ENCODE data around the gene KLHL12.

DNA sequence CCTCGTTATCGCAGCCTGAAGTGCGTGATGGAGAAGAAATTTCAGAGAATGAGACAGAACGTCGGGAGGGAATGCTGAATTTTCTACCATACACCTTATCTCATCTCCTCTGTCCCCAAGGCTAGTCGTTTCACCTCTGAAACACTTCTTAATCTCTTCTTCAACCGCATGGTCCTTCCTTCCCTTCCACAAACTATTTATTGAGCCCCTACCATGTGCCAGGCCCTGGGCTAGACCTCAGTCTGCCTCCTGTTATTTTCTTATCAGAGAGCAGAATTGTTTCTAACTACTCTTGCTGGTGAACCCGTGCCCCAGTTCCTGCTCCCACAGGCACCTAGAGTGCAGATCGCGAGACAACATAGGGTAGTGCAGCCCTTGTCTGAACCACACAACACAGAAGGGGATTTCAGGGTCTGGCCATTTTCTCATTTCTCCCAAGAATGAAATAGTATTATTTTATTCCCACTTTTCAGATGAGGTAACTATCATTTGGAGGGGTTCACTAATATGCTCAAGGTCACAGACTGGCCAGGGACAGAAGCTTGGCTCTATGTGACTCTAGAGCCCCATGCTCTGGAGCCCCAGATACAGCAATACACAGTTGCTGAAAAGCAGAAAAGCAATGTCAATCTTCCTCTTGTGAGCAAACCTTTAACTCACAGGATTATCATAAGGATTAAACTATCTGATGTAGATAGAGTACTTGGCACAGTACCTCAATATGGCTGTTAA, 31.7 kb upstream of the KLHL12 start:
- TF ChIP-seq, protein P1, sequence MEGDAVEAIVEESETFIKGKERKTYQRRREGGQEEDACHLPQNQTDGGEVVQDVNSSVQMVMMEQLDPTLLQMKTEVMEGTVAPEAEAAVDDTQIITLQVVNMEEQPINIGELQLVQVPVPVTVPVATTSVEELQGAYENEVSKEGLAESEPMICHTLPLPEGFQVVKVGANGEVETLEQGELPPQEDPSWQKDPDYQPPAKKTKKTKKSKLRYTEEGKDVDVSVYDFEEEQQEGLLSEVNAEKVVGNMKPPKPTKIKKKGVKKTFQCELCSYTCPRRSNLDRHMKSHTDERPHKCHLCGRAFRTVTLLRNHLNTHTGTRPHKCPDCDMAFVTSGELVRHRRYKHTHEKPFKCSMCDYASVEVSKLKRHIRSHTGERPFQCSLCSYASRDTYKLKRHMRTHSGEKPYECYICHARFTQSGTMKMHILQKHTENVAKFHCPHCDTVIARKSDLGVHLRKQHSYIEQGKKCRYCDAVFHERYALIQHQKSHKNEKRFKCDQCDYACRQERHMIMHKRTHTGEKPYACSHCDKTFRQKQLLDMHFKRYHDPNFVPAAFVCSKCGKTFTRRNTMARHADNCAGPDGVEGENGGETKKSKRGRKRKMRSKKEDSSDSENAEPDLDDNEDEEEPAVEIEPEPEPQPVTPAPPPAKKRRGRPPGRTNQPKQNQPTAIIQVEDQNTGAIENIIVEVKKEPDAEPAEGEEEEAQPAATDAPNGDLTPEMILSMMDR (conservative IDR thresholded peaks at IDR 0.05; ENCODE audit: low read depth, low read length), result no peak
- no peak for TF ChIP-seq EZH2 (IDR thresholded peaks at IDR 0.05; ENCODE audit: borderline replicate concordance, low read depth, low read length, poor library complexity, severe bottlenecking)
